KMS-11 (cell line): ENCODE results near the gene LRRC38.

Experiments used
- H2AFZ ChIP-seq: fragments of 200-600 bp; sonication (generic); 2 replicates; pipeline ENCODE4 v1.6.1; 2016; ENCODE audit warnings: antibody characterized with exemption, mixed run types, low read depth
- H3K27ac ChIP-seq: fragments of 200-600 bp; sonication (generic); 2 replicates; pipeline ENCODE4 v1.6.1; 2016; ENCODE audit warnings: mild to moderate bottlenecking, mixed run types
- H3K27me3 ChIP-seq: fragments of 200-600 bp; sonication (generic); 2 replicates; pipeline ENCODE4 v1.6.1; 2017; ENCODE audit warnings: mild to moderate bottlenecking, low read depth, mixed run types, moderate library complexity; ENCODE audit not compliant: insufficient read depth
- H3K36me3 ChIP-seq: fragments of 200-600 bp; sonication (generic); 2 replicates; pipeline ENCODE4 v1.6.1; 2017; ENCODE audit warnings: mild to moderate bottlenecking, mixed run types; ENCODE audit not compliant: insufficient read depth
- H3K4me1 ChIP-seq: fragments of 200-600 bp; sonication (generic); 2 replicates; pipeline ENCODE4 v1.6.1; 2016; ENCODE audit warnings: mild to moderate bottlenecking, low read depth, mixed run types; ENCODE audit not compliant: poor library complexity, severe bottlenecking
- H3K4me2 ChIP-seq: fragments of 200-600 bp; sonication (generic); 2 replicates; pipeline ENCODE4 v1.7.0; 2016; ENCODE audit warnings: mild to moderate bottlenecking, mixed run types
- H3K4me3 ChIP-seq: fragments of 200-600 bp; sonication (generic); IDR thresholded peaks from 2 replicates; pipeline ENCODE4 v1.6.1; 2017; ENCODE audit warnings: low read depth, low read length, mixed read lengths; ENCODE audit not compliant: insufficient read depth
- H3K79me2 ChIP-seq: fragments of 200-600 bp; sonication (generic); 2 replicates; pipeline ENCODE4 v1.6.1; 2016; ENCODE audit warnings: low read depth, mixed run types; ENCODE audit not compliant: insufficient read depth
- H3K9ac ChIP-seq: fragments of 200-600 bp; sonication (generic); 2 replicates; pipeline ENCODE4 v1.6.1; 2016; ENCODE audit warnings: mild to moderate bottlenecking, mixed run types
- H4K20me1 ChIP-seq: fragments of 200-600 bp; sonication (generic); 2 replicates; pipeline ENCODE4 v1.6.1; 2016; ENCODE audit warnings: mild to moderate bottlenecking, mixed run types; ENCODE audit not compliant: insufficient read depth
- CTCF ChIP-seq: fragments of 200-600 bp; sonication (generic); conservative IDR thresholded peaks from 2 replicates; pipeline ENCODE4 v1.6.1; 2017; ENCODE audit warnings: low read depth, mild to moderate bottlenecking, antibody characterized with exemption, low read length, moderate library complexity, mixed read lengths

LRRC38 gene

GRCh38 chr1:13430495-13430894 is 83.3 kb downstream of the LRRC38 start:
- no peak overlapping the region for H3K27ac ChIP-seq
- no peak for TF ChIP-seq CTCF
- no peaks in the 10 kb centered on the region for H3K4me1 ChIP-seq
- H3K79me2 ChIP-seq = no peaks in the 10 kb centered on the region
- no peak overlapping the region for H3K4me2 ChIP-seq
- H3K36me3 ChIP-seq = no peaks in the 10 kb centered on the region
- H3K9ac ChIP-seq = no peak overlapping the region
- H4K20me1 ChIP-seq = no peaks in the 10 kb centered on the region
- no peak overlapping the region for H2AFZ ChIP-seq
- H3K4me3 ChIP-seq = no peak overlapping the region
- no peaks in the 10 kb centered on the region for H3K27me3 ChIP-seq
